ENCODE data around the gene SPG11. TPM values are rescaled to one million over a fixed set of nuclear protein-coding genes. Genes with fewer than 3 reads are reported as not detected.

SPG11 gene
- total and polyA plus RNA-seq, 2 experiments from 2014 or later, result 23.3 to 42.2 TPM

DNA sequence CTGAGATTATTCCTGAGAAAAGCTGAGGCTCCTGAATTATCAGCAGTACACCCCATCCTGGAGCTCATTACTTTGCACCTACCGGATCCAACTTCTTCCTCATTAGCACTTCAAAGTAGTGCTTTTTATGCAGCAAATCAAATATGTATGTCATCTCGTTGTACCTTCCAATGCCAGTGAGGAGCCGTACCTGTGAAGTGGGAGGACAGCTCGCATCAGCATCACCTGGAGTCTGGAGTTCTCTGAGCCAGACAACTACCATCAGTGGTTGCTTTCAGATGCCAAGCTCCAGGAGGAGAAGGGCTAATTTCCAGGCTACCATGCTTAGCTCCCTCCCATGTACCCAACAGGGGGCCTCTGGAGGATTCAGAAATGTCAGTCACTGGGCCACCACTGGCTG lies 94.1 kb downstream of the SPG11 start:
- Mint-ChIP-seq H3K27ac (peak overlapping the region; percentile 52; the same call in 1 of the 2 replicates), H3K9me3 (peaks cover 23% of the 10 kb centered on the region), H3K4me1 (no peaks in the 10 kb centered on the region), H3K27me3 (ENCODE audit: insufficient read depth, low read depth, poor library complexity) (peaks cover 5% of the 10 kb centered on the region), H3K4me3 (no peak overlapping the region), H3K36me3 (ENCODE audit: low read depth) (peaks cover 61% of the 10 kb centered on the region)
- Histone ChIP-seq H4K20me1 (replicated peaks; ENCODE audit: insufficient read depth) (no peaks in the 10 kb centered on the region; the same call in 1 of the 2 replicates), H3K79me2 (replicated peaks; ENCODE audit: insufficient read depth) (no peaks in the 10 kb centered on the region), H2AFZ (no peak overlapping the region), H3K27ac (ENCODE audit: low read depth) (no peak overlapping the region), H3K36me3 (ENCODE audit: insufficient read depth) (peaks cover 19% of the 10 kb centered on the region), H3K4me3 (no peak overlapping the region), H3K27me3 (ENCODE audit: insufficient read depth) (no peaks in the 10 kb centered on the region), H3K4me2 (no peak overlapping the region), H3K9me2 (ENCODE audit: insufficient read depth) (no peaks in the 10 kb centered on the region), H3F3A (replicated peaks; ENCODE audit: low read depth) (peaks cover 17% of the 10 kb centered on the region; the same call in 1 of the 2 replicates), H3K4me1 (ENCODE audit: insufficient read depth) (no peaks in the 10 kb centered on the region)
- ATAC-seq, result no peak
- DNase-seq (ENCODE audit: low spot score), result no peak
- TF ChIP-seq, protein P1, sequence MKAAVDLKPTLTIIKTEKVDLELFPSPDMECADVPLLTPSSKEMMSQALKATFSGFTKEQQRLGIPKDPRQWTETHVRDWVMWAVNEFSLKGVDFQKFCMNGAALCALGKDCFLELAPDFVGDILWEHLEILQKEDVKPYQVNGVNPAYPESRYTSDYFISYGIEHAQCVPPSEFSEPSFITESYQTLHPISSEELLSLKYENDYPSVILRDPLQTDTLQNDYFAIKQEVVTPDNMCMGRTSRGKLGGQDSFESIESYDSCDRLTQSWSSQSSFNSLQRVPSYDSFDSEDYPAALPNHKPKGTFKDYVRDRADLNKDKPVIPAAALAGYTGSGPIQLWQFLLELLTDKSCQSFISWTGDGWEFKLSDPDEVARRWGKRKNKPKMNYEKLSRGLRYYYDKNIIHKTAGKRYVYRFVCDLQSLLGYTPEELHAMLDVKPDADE (IDR thresholded peaks at IDR 0.05), result no peak
- TF ChIP-seq EZH2 (IDR thresholded peaks at IDR 0.05; ENCODE audit: low read depth, unreplicated experiment) (no peak), POLR2AphosphoS5 (IDR thresholded peaks at IDR 0.05; ENCODE audit: low read depth) (no peak), EZH2phosphoT487 (IDR thresholded peaks at IDR 0.05; ENCODE audit: unreplicated experiment) (no peak), JUNB (IDR thresholded peaks at IDR 0.05; ENCODE audit: unreplicated experiment) (no peak)
- TF ChIP-seq, protein P2, sequence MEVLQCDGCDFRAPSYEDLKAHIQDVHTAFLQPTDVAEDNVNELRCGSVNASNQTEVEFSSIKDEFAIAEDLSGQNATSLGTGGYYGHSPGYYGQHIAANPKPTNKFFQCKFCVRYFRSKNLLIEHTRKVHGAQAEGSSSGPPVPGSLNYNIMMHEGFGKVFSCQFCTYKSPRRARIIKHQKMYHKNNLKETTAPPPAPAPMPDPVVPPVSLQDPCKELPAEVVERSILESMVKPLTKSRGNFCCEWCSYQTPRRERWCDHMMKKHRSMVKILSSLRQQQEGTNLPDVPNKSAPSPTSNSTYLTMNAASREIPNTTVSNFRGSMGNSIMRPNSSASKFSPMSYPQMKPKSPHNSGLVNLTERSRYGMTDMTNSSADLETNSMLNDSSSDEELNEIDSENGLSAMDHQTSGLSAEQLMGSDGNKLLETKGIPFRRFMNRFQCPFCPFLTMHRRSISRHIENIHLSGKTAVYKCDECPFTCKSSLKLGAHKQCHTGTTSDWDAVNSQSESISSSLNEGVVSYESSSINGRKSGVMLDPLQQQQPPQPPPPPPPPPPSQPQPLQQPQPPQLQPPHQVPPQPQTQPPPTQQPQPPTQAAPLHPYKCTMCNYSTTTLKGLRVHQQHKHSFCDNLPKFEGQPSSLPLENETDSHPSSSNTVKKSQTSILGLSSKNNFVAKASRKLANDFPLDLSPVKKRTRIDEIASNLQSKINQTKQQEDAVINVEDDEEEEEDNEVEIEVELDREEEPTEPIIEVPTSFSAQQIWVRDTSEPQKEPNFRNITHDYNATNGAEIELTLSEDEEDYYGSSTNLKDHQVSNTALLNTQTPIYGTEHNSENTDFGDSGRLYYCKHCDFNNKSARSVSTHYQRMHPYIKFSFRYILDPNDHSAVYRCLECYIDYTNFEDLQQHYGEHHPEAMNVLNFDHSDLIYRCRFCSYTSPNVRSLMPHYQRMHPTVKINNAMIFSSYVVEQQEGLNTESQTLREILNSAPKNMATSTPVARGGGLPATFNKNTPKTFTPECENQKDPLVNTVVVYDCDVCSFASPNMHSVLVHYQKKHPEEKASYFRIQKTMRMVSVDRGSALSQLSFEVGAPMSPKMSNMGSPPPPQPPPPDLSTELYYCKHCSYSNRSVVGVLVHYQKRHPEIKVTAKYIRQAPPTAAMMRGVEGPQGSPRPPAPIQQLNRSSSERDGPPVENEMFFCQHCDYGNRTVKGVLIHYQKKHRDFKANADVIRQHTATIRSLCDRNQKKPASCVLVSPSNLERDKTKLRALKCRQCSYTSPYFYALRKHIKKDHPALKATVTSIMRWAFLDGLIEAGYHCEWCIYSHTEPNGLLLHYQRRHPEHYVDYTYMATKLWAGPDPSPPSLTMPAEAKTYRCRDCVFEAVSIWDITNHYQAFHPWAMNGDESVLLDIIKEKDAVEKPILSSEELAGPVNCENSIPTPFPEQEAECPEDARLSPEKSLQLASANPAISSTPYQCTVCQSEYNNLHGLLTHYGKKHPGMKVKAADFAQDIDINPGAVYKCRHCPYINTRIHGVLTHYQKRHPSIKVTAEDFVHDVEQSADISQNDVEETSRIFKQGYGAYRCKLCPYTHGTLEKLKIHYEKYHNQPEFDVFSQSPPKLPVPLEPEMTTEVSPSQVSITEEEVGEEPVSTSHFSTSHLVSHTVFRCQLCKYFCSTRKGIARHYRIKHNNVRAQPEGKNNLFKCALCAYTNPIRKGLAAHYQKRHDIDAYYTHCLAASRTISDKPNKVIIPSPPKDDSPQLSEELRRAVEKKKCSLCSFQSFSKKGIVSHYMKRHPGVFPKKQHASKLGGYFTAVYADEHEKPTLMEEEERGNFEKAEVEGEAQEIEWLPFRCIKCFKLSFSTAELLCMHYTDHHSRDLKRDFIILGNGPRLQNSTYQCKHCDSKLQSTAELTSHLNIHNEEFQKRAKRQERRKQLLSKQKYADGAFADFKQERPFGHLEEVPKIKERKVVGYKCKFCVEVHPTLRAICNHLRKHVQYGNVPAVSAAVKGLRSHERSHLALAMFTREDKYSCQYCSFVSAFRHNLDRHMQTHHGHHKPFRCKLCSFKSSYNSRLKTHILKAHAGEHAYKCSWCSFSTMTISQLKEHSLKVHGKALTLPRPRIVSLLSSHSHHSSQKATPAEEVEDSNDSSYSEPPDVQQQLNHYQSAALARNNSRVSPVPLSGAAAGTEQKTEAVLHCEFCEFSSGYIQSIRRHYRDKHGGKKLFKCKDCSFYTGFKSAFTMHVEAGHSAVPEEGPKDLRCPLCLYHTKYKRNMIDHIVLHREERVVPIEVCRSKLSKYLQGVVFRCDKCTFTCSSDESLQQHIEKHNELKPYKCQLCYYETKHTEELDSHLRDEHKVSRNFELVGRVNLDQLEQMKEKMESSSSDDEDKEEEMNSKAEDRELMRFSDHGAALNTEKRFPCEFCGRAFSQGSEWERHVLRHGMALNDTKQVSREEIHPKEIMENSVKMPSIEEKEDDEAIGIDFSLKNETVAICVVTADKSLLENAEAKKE (CRISPR knock-in tag; IDR thresholded peaks at IDR 0.05), result no peak

Measured in GM23338 (cell line).